PC-9 (cell line): ENCODE results near the gene GPR137.

Source experiments
- CTCF ChIP-seq: fragments of 200-600 bp; sonication (generic); conservative IDR thresholded peaks from 2 replicates; pipeline ENCODE4 v1.6.1; 2017; ENCODE audit warnings: mixed run types, antibody characterized with exemption, mild to moderate bottlenecking, moderate library complexity
- EZH2 ChIP-seq: fragments of 200-600 bp; sonication (generic); IDR thresholded peaks from 2 replicates; pipeline ENCODE4 v1.8.0; 2017; ENCODE audit warnings: antibody characterized with exemption, low read depth

DNA sequence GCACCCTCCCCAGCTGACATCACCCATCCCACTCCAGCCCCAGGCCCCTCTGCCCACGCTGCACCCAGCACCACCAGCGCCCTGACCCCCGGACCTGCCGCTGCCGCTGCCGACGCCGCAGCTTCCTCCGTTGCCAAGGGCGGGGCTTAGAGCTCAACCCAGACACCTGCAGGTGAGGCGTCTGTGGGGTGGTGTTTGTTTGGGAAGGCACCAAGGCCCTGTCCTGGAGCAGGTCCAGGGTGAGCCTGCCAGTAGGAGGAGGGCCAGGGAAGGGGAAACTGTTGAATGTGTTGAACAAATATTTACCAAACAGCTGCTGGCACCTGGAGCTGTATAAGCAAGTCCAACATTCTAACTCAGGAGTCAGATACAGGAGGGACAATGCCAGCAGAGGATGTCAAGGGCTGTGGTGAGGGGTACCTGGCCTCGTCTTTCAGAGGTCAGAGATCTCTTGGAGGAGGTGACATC, 48.1 kb upstream of the GPR137 start:
- TF ChIP-seq CTCF, result no peak
- TF ChIP-seq EZH2, result no peak
